Mammary epithelial cell (primary cell): ENCODE results near the gene ZHX3.

Source experiments
- EZH2 ChIP-seq: IDR thresholded peaks from 2 replicates; pipeline ENCODE4 v1.6.1; 2012; ENCODE audit warnings: low read length, inconsistent platforms, borderline replicate concordance
- TF ChIP-seq, protein P1 (sequence below), 2 donors: IDR thresholded peaks in 1 of 2; conservative IDR thresholded peaks in 1 of 2; 2 replicates each; pipeline ENCODE4 v1.5.1; 2011 to 2012; ENCODE audit warnings: inconsistent platforms in 2 of 2, low read length in 2 of 2, mild to moderate bottlenecking in 2 of 2, control low read depth in 1 of 2, low read depth in 1 of 2; ENCODE audit not compliant: insufficient read depth in 1 of 2; ENCODE audit errors: extremely low read depth in 1 of 2

DNA sequence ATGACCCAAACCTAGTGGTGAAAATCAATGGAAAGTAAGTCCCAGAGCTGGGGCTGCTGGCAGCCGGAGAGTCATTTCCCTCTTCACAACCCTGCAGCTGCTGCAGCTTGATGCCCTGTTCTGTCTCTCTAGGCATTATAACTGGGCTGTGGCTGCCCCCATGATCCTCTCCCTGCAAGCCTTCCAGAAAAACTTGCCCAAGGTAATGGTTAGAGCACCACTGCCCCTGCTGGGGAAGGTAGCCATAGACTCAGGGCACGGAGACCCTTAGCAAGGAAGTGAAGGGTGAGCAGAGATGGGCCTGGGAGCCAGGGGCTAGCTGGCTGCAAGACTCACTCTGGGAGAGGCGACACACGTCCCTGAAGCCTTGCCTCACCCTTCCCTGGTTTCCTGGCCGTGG is 35.1 kb upstream of the ZHX3 start:
- TF ChIP-seq, protein P1, sequence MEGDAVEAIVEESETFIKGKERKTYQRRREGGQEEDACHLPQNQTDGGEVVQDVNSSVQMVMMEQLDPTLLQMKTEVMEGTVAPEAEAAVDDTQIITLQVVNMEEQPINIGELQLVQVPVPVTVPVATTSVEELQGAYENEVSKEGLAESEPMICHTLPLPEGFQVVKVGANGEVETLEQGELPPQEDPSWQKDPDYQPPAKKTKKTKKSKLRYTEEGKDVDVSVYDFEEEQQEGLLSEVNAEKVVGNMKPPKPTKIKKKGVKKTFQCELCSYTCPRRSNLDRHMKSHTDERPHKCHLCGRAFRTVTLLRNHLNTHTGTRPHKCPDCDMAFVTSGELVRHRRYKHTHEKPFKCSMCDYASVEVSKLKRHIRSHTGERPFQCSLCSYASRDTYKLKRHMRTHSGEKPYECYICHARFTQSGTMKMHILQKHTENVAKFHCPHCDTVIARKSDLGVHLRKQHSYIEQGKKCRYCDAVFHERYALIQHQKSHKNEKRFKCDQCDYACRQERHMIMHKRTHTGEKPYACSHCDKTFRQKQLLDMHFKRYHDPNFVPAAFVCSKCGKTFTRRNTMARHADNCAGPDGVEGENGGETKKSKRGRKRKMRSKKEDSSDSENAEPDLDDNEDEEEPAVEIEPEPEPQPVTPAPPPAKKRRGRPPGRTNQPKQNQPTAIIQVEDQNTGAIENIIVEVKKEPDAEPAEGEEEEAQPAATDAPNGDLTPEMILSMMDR (conservative IDR thresholded peaks at IDR 0.05 in 1 of 2, IDR thresholded peaks at IDR 0.05 in 1 of 2; ENCODE audit: extremely low read depth in 1 of 2, insufficient read depth in 1 of 2, low read depth in 1 of 2, low read length in 2 of 2), result no peak
- TF ChIP-seq EZH2, result no peak
